Ishikawa (cell line): ENCODE data around the gene DSPP.

ENCODE experiments used
- CEBPB ChIP-seq: IDR thresholded peaks from 2 replicates; pipeline ENCODE4 v1.6.1; 2012
- CREB1 ChIP-seq: IDR thresholded peaks from 2 replicates; pipeline ENCODE4 v1.6.1; 2012; ENCODE audit warnings: low read depth
- EGR1 ChIP-seq: IDR thresholded peaks from 2 replicates; pipeline ENCODE4 v1.6.1; 2012
- EP300 ChIP-seq: IDR thresholded peaks from 2 replicates; pipeline ENCODE4 v1.6.1; 2012; ENCODE audit warnings: borderline replicate concordance
- FOXM1 ChIP-seq: IDR thresholded peaks from 2 replicates; pipeline ENCODE4 v1.6.1; 2012; ENCODE audit warnings: low read depth, borderline replicate concordance
- NFIC ChIP-seq: IDR thresholded peaks from 2 replicates; pipeline ENCODE4 v1.6.1; 2012
- RAD21 ChIP-seq: IDR thresholded peaks from 2 replicates; pipeline ENCODE4 v1.6.1; 2012; ENCODE audit warnings: low read depth
- TAF1 ChIP-seq: IDR thresholded peaks from 2 replicates; pipeline ENCODE4 v1.6.1; 2012; ENCODE audit warnings: low read depth, mild to moderate bottlenecking
- TCF12 ChIP-seq: IDR thresholded peaks from 2 replicates; pipeline ENCODE4 v1.6.1; 2012; ENCODE audit warnings: low read depth
- TEAD4 ChIP-seq: IDR thresholded peaks from 2 replicates; pipeline ENCODE4 v1.6.1; 2012
- YY1 ChIP-seq: IDR thresholded peaks from 2 replicates; pipeline ENCODE4 v1.6.1; 2012; ENCODE audit warnings: low read depth
- ZBTB7A ChIP-seq: IDR thresholded peaks from 2 replicates; pipeline ENCODE4 v1.6.1; 2012; ENCODE audit warnings: low read depth
- TF ChIP-seq, protein P1 (sequence below): IDR thresholded peaks from 2 replicates; pipeline ENCODE4 v1.6.1; 2012
- TF ChIP-seq, protein P2 (sequence below): IDR thresholded peaks from 2 replicates; pipeline ENCODE4 v1.6.1; 2012; ENCODE audit warnings: low read depth, mild to moderate bottlenecking
- TF ChIP-seq, protein P3 (sequence below): IDR thresholded peaks from 2 replicates; pipeline ENCODE4 v1.6.1; 2012

The DSPP gene

GRCh38 chr4:87589531-87589930 is 18.8 kb upstream of the DSPP start:
- no peak for TF ChIP-seq NFIC
- no peak for TF ChIP-seq CEBPB
- no peak for TF ChIP-seq YY1
- TF ChIP-seq FOXM1 = no peak
- TF ChIP-seq, protein P1, sequence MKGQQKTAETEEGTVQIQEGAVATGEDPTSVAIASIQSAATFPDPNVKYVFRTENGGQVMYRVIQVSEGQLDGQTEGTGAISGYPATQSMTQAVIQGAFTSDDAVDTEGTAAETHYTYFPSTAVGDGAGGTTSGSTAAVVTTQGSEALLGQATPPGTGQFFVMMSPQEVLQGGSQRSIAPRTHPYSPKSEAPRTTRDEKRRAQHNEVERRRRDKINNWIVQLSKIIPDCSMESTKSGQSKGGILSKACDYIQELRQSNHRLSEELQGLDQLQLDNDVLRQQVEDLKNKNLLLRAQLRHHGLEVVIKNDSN = no peak
- TF ChIP-seq TCF12 = no peak
- TF ChIP-seq ZBTB7A = no peak
- no peak for TF ChIP-seq EGR1
- TF ChIP-seq, protein P2, sequence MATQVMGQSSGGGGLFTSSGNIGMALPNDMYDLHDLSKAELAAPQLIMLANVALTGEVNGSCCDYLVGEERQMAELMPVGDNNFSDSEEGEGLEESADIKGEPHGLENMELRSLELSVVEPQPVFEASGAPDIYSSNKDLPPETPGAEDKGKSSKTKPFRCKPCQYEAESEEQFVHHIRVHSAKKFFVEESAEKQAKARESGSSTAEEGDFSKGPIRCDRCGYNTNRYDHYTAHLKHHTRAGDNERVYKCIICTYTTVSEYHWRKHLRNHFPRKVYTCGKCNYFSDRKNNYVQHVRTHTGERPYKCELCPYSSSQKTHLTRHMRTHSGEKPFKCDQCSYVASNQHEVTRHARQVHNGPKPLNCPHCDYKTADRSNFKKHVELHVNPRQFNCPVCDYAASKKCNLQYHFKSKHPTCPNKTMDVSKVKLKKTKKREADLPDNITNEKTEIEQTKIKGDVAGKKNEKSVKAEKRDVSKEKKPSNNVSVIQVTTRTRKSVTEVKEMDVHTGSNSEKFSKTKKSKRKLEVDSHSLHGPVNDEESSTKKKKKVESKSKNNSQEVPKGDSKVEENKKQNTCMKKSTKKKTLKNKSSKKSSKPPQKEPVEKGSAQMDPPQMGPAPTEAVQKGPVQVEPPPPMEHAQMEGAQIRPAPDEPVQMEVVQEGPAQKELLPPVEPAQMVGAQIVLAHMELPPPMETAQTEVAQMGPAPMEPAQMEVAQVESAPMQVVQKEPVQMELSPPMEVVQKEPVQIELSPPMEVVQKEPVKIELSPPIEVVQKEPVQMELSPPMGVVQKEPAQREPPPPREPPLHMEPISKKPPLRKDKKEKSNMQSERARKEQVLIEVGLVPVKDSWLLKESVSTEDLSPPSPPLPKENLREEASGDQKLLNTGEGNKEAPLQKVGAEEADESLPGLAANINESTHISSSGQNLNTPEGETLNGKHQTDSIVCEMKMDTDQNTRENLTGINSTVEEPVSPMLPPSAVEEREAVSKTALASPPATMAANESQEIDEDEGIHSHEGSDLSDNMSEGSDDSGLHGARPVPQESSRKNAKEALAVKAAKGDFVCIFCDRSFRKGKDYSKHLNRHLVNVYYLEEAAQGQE = no peak
- no peak for TF ChIP-seq TAF1
- TF ChIP-seq EP300 = no peak
- no peak for TF ChIP-seq TEAD4
- no peak for TF ChIP-seq RAD21
- TF ChIP-seq CREB1 = no peak
- TF ChIP-seq, protein P3, sequence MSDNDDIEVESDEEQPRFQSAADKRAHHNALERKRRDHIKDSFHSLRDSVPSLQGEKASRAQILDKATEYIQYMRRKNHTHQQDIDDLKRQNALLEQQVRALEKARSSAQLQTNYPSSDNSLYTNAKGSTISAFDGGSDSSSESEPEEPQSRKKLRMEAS = no peak

DNA sequence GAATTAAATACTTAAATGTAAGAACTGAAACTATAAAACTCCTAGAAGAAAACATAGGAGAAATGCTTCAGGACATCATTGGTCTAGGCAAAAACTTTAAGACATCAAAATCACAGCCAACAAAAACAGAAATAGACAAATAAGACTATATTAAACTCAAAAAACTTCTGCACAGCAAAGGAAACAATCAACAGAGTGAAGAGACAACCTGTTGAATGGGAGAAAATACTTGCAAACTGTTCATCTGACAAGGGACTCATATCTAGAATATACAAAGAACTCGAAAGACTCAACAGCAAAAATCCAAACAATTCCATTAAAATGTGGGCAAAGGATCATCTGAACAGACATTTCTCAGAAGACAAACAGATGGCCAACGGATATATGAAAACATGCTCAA is 16.2 kb upstream of the DSPP start:
- TF ChIP-seq NFIC (no peak), EP300 (no peak), TEAD4 (no peak), FOXM1 (no peak), CREB1 (no peak), CEBPB (no peak), YY1 (no peak), RAD21 (no peak), TCF12 (no peak), TAF1 (no peak), ZBTB7A (no peak), EGR1 (no peak)
- TF ChIP-seq, protein P1 = no peak
- TF ChIP-seq, protein P3 = no peak
- TF ChIP-seq, protein P2 = no peak

DNA sequence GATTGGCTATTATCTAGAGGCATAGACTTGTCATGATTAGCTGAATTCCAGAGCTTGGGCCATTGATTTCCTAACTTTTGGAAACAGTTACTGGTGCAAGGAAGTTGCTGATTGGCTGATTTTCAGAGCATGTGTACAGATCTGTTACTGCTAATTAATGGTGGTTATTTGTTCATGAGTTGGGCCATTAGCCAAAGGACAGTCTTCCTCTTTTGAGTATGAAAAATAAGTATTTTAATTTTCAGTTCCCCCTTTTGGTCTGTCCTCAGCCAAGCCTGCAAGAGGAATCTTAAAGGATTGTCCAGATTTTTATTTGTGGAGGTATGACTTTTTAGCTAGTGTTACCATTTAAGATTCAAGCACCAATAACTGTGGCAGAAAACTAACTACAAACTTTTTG is 7.0 kb upstream of the DSPP start:
- TF ChIP-seq, protein P3 = no peak
- TF ChIP-seq EGR1 (no peak), NFIC (no peak), YY1 (no peak), CEBPB (no peak), CREB1 (no peak), ZBTB7A (no peak)

- TF ChIP-seq EGR1 (no peak), ZBTB7A (no peak), YY1 (no peak), TCF12 (no peak), CEBPB (no peak), TAF1 (no peak), NFIC (no peak), EP300 (no peak), FOXM1 (no peak), RAD21 (no peak), CREB1 (no peak), TEAD4 (no peak)
- TF ChIP-seq, protein P3 = no peak
- TF ChIP-seq, protein P2 = no peak
These were observed 6.1 kb downstream of the DSPP start for GRCh38 chr4:87614292-87614890.
